Measurements from ENCODE around the gene PDGFA.

The PDGFA gene

GRCh38 chr7:514651-515598, 4.7 kb downstream of the PDGFA start:
- Histone ChIP-seq H2AFZ (no peak overlapping the region), H3K27ac (no peak overlapping the region), H3K36me3 (ENCODE audit: control insufficient read depth, insufficient read depth, low read length) (no peaks in the 10 kb centered on the region), H3K27me3 (ENCODE audit: control insufficient read depth, insufficient read depth, low read length) (no peaks in the 10 kb centered on the region), H3K9me3 (ENCODE audit: control insufficient read depth, low read length) (no peaks in the 10 kb centered on the region), H3K4me2 (ENCODE audit: low read length) (no peak overlapping the region), H3K4me1 (no peaks in the 10 kb centered on the region), H3K4me3 (ENCODE audit: low read depth, low read length) (no peak overlapping the region), H3K79me2 (no peaks in the 10 kb centered on the region), H3K9ac (no peak overlapping the region)
- no peak for TF ChIP-seq CTCF (IDR thresholded peaks at IDR 0.05)

GRCh38 chr7:514242-514641, 5.4 kb downstream of the PDGFA start:
- no peak overlapping the region for H3K9ac ChIP-seq
- no peaks in the 10 kb centered on the region for H3K79me2 ChIP-seq
- no peaks in the 10 kb centered on the region for H3K27me3 ChIP-seq (ENCODE audit: control insufficient read depth, insufficient read depth, low read length)
- H3K9me3 ChIP-seq (ENCODE audit: control insufficient read depth, low read length), result no peaks in the 10 kb centered on the region
- H3K4me2 ChIP-seq (ENCODE audit: low read length), result no peak overlapping the region
- no peak overlapping the region for H3K4me3 ChIP-seq (ENCODE audit: low read depth, low read length)
- H3K27ac ChIP-seq, result no peak overlapping the region
- no peak overlapping the region for H2AFZ ChIP-seq
- H3K36me3 ChIP-seq (ENCODE audit: control insufficient read depth, insufficient read depth, low read length), result no peaks in the 10 kb centered on the region
- no peaks in the 10 kb centered on the region for H3K4me1 ChIP-seq
- TF ChIP-seq CTCF (IDR thresholded peaks at IDR 0.05), result no peak

- Histone ChIP-seq H3K27me3 (ENCODE audit: control insufficient read depth, insufficient read depth, low read length) (no peaks in the 10 kb centered on the region), H3K9me3 (ENCODE audit: control insufficient read depth, low read length) (no peaks in the 10 kb centered on the region), H3K4me1 (no peaks in the 10 kb centered on the region), H2AFZ (no peak overlapping the region), H3K4me2 (ENCODE audit: low read length) (no peak overlapping the region), H3K27ac (no peak overlapping the region), H3K36me3 (ENCODE audit: control insufficient read depth, insufficient read depth, low read length) (no peaks in the 10 kb centered on the region), H3K4me3 (ENCODE audit: low read depth, low read length) (no peak overlapping the region), H3K79me2 (no peaks in the 10 kb centered on the region), H3K9ac (no peak overlapping the region)
- no peak for TF ChIP-seq CTCF (IDR thresholded peaks at IDR 0.05)
Measured at GRCh38 chr7:513521-514166, 6.0 kb downstream of the PDGFA start.

GRCh38 chr7:512541-513311, 6.9 kb downstream of the PDGFA start:
- no peaks in the 10 kb centered on the region for H3K27me3 ChIP-seq (ENCODE audit: control insufficient read depth, insufficient read depth, low read length)
- H3K4me1 ChIP-seq, result no peaks in the 10 kb centered on the region
- H2AFZ ChIP-seq, result no peak overlapping the region
- H3K79me2 ChIP-seq, result no peaks in the 10 kb centered on the region
- no peaks in the 10 kb centered on the region for H3K36me3 ChIP-seq (ENCODE audit: control insufficient read depth, insufficient read depth, low read length)
- no peak overlapping the region for H3K9ac ChIP-seq
- H3K4me3 ChIP-seq (ENCODE audit: low read depth, low read length), result no peak overlapping the region
- no peak overlapping the region for H3K4me2 ChIP-seq (ENCODE audit: low read length)
- no peaks in the 10 kb centered on the region for H3K9me3 ChIP-seq (ENCODE audit: control insufficient read depth, low read length)
- TF ChIP-seq CTCF (IDR thresholded peaks at IDR 0.05), result no peak
- no peak overlapping the region for H3K27ac ChIP-seq
